ENCODE measurements around the gene AATK.

The AATK gene

DNA sequence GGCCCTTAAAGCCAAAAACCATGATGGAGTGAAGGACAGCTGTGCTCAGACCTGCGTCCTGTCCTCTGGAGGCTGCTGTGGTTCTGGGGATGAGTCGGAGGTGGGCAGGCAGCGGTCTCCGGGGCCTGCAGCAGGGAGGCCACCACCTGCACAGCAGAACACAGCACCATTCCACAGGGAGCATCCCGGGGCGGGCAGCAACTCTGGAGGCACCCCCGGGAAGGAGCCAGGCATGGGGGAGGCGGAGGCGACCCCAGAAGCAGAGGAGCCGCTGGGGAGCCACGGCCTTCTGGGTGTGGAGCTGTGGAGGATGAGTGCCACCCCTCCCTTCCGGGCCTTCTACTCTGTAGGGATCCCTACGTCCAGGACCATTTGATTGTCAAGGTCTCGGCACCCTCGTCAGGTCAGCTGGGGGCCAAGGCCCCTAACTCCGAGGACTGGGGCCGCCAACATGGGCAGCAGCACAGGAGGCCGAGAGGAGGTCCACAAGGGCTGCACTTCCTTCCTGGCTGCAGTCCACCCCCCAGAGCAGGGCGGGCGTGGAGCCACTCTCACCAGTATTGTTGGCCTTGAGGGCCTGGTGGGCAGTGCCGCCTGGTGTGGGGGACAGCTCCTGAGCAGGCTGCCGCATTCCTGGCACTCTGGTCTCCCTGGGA lies 32.9 kb upstream of the AATK start:
- H3K14ac ChIP-seq (ENCODE audit: low read length in 2 of 2), result no peak overlapping the region
- WGBS, result 96% methylated on average over 22 of the region's 22 CpGs
- H3K18ac ChIP-seq (ENCODE audit: low read depth in 1 of 2, low read length in 2 of 2), result no peak overlapping the region

DNA sequence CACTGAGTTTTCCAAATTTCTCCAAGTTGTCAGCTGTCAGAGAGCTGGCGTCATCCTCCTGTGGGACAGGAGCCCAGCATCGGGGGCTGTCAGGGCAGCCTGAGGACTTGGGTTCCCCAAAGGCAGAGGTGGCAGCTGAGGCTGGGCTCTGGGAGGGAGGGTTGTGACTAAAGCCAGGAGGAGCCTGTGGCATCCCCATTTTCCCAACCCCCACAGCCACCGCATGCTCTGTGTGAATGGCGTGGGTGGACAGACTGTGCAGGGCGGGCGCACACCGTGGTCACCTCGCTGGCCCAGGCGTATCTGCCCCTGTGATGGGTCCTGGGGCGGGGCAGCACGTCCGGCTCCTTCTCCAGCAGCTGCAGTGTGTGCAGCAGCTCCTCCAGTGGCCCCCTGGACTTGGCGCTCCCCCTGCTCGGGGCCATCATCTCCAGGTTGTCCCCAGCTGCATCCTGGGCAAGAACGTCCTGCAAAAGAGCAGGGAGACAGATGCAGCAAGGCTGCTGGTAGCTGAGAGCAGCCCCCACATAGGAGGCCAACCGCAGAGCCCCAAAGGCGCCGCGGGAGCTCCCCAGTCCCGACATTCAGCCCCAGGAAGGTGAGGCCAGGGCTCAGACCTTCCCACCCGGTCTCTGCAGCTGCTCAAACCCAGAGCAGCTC lies 31.9 kb upstream of the AATK start:
- no peak overlapping the region for H3K9ac ChIP-seq (ENCODE audit: low read length)
- no peak overlapping the region for H2AK5ac ChIP-seq (ENCODE audit: low read length, severe bottlenecking)
- peaks cover 0 to 82% of the 10 kb centered on the region in 2 experiments for H3K36me3 ChIP-seq (ENCODE audit: control insufficient read depth in 1 of 2, insufficient read depth in 2 of 2, low read depth in 1 of 2, low read length in 2 of 2)
- H4K91ac ChIP-seq (ENCODE audit: low read length), result no peak overlapping the region
- no peak overlapping the region for H2BK15ac ChIP-seq (ENCODE audit: low read depth, poor library complexity, severe bottlenecking)
- H3K27me3 ChIP-seq (ENCODE audit: control insufficient read depth in 1 of 2, insufficient read depth in 1 of 2, low read length in 2 of 2), result no peaks in the 10 kb centered on the region
- H2BK120ac ChIP-seq (ENCODE audit: low read depth, low read length), result no peak overlapping the region
- H3K4me2 ChIP-seq (ENCODE audit: low read length, poor library complexity, severe bottlenecking), result no peak overlapping the region
- H3K4ac ChIP-seq (ENCODE audit: low read depth in 1 of 2, low read length in 2 of 2), result no peak overlapping the region
- H3K23ac ChIP-seq (ENCODE audit: low read length in 2 of 2), result no peak overlapping the region
- no peak overlapping the region for H2BK5ac ChIP-seq (ENCODE audit: low read depth, low read length, poor library complexity, severe bottlenecking)
- H4K8ac ChIP-seq (ENCODE audit: low read length), result no peak overlapping the region
- no peak overlapping the region for H3K27ac ChIP-seq (ENCODE audit: low read length, poor library complexity, severe bottlenecking)
- H3K79me1 ChIP-seq (replicated peaks; ENCODE audit: low read length, poor library complexity, severe bottlenecking), result peaks cover 2% of the 10 kb centered on the region
- H3K14ac ChIP-seq (ENCODE audit: low read length in 2 of 2), result no peak overlapping the region
- DNase-seq, result no peak
- no peaks in the 10 kb centered on the region for H3K9me3 ChIP-seq (ENCODE audit: control insufficient read depth, low read length)
- 92% methylated on average over 21 of the region's 21 CpGs for WGBS
- H3K4me1 ChIP-seq (ENCODE audit: control insufficient read depth, insufficient read depth, low read depth, low read length), result peaks cover 10% of the 10 kb centered on the region
- no peak overlapping the region for H3K18ac ChIP-seq (ENCODE audit: low read depth in 1 of 2, low read length in 2 of 2)
- H2AFZ ChIP-seq (ENCODE audit: low read depth, low read length), result no peak overlapping the region
- no peak overlapping the region for H2BK12ac ChIP-seq (ENCODE audit: low read length in 2 of 2)
- no peak overlapping the region for H3K4me3 ChIP-seq (ENCODE audit: insufficient read depth in 1 of 2, low read depth in 1 of 2, low read length in 2 of 2)

More for the DNA sequence above, 32.9 kb upstream of the AATK start:
- Histone ChIP-seq H4K91ac (ENCODE audit: low read length) (no peak overlapping the region), H2BK120ac (ENCODE audit: low read depth, low read length) (no peak overlapping the region), H3K79me1 (replicated peaks; ENCODE audit: low read length, poor library complexity, severe bottlenecking) (peaks cover 2% of the 10 kb centered on the region), H2AK5ac (ENCODE audit: low read length, severe bottlenecking) (no peak overlapping the region), H4K8ac (ENCODE audit: low read length) (no peak overlapping the region), H3K4me3 (ENCODE audit: insufficient read depth in 1 of 2, low read depth in 1 of 2, low read length in 2 of 2) (no peak overlapping the region), H3K27ac (ENCODE audit: low read length, poor library complexity, severe bottlenecking) (no peak overlapping the region), H2BK5ac (ENCODE audit: low read depth, low read length, poor library complexity, severe bottlenecking) (no peak overlapping the region), H2BK12ac (ENCODE audit: low read length in 2 of 2) (no peak overlapping the region), H3K4me2 (ENCODE audit: low read length, poor library complexity, severe bottlenecking) (no peak overlapping the region), H3K9ac (ENCODE audit: low read length) (no peak overlapping the region), H2BK15ac (ENCODE audit: low read depth, poor library complexity, severe bottlenecking) (no peak overlapping the region), H3K4me1 (ENCODE audit: control insufficient read depth, insufficient read depth, low read depth, low read length) (peaks cover 8% of the 10 kb centered on the region), H3K27me3 (ENCODE audit: control insufficient read depth in 1 of 2, insufficient read depth in 1 of 2, low read length in 2 of 2) (no peaks in the 10 kb centered on the region), H3K9me3 (ENCODE audit: control insufficient read depth, low read length) (no peaks in the 10 kb centered on the region), H3K4ac (ENCODE audit: low read depth in 1 of 2, low read length in 2 of 2) (no peak overlapping the region), H2AFZ (ENCODE audit: low read depth, low read length) (no peak overlapping the region), H3K23ac (ENCODE audit: low read length in 2 of 2) (no peak overlapping the region), H3K36me3 (ENCODE audit: control insufficient read depth in 1 of 2, insufficient read depth in 2 of 2, low read depth in 1 of 2, low read length in 2 of 2) (peaks cover 0 to 81% of the 10 kb centered on the region in 2 experiments)
- DNase-seq, result no peak

DNA sequence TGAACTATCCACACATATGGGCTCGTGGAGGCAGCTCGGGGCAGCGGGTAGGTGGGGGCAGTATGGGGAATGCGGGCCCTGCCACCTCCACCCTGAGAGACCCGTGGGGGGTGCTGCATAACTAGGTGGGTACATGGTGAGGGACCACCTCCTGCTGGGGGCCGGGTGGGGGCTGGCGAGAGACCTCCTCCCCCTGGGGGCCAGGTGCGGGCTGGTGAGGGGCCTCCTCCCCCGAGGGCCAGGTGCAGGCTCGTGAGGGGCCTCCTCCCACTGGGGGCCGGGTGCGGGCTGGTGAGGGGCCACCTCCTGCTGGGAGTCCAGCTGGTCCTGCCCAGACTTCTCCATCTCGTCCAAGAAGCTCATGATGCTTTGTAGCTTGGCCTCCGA lies 31.4 kb upstream of the AATK start:
- Histone ChIP-seq H3K27ac (ENCODE audit: low read length, poor library complexity, severe bottlenecking) (no peak overlapping the region), H3K79me1 (replicated peaks; ENCODE audit: low read length, poor library complexity, severe bottlenecking) (peaks cover 2% of the 10 kb centered on the region), H2BK15ac (ENCODE audit: low read depth, poor library complexity, severe bottlenecking) (no peak overlapping the region), H3K4me3 (ENCODE audit: insufficient read depth in 1 of 2, low read depth in 1 of 2, low read length in 2 of 2) (no peak overlapping the region), H3K18ac (ENCODE audit: low read depth in 1 of 2, low read length in 2 of 2) (no peak overlapping the region), H3K23ac (ENCODE audit: low read length in 2 of 2) (no peak overlapping the region), H2BK5ac (ENCODE audit: low read depth, low read length, poor library complexity, severe bottlenecking) (no peak overlapping the region), H2BK120ac (ENCODE audit: low read depth, low read length) (no peak overlapping the region), H2AFZ (ENCODE audit: low read depth, low read length) (no peak overlapping the region), H3K36me3 (ENCODE audit: control insufficient read depth in 1 of 2, insufficient read depth in 2 of 2, low read depth in 1 of 2, low read length in 2 of 2) (peaks cover 0 to 85% of the 10 kb centered on the region in 2 experiments), H3K9me3 (ENCODE audit: control insufficient read depth, low read length) (no peaks in the 10 kb centered on the region), H3K4ac (ENCODE audit: low read depth in 1 of 2, low read length in 2 of 2) (no peak overlapping the region), H3K9ac (ENCODE audit: low read length) (no peak overlapping the region), H3K14ac (ENCODE audit: low read length in 2 of 2) (no peak overlapping the region), H4K91ac (ENCODE audit: low read length) (no peak overlapping the region), H3K27me3 (ENCODE audit: control insufficient read depth in 1 of 2, insufficient read depth in 1 of 2, low read length in 2 of 2) (no peaks in the 10 kb centered on the region), H2BK12ac (ENCODE audit: low read length in 2 of 2) (no peak overlapping the region), H3K4me1 (ENCODE audit: control insufficient read depth, insufficient read depth, low read depth, low read length) (peaks cover 10% of the 10 kb centered on the region), H4K8ac (ENCODE audit: low read length) (no peak overlapping the region), H3K4me2 (ENCODE audit: low read length, poor library complexity, severe bottlenecking) (no peak overlapping the region), H2AK5ac (ENCODE audit: low read length, severe bottlenecking) (no peak overlapping the region)
- 88% methylated on average over 14 of the region's 14 CpGs for WGBS
- no peak for DNase-seq

- peaks cover 10% of the 10 kb centered on the region for H3K4me1 ChIP-seq (ENCODE audit: control insufficient read depth, insufficient read depth, low read depth, low read length)
- peaks cover 0 to 86% of the 10 kb centered on the region in 2 experiments for H3K36me3 ChIP-seq (ENCODE audit: control insufficient read depth in 1 of 2, insufficient read depth in 2 of 2, low read depth in 1 of 2, low read length in 2 of 2)
- no peak overlapping the region for H2BK120ac ChIP-seq (ENCODE audit: low read depth, low read length)
- H3K4me2 ChIP-seq (ENCODE audit: low read length, poor library complexity, severe bottlenecking), result no peak overlapping the region
- H2AFZ ChIP-seq (ENCODE audit: low read depth, low read length), result no peak overlapping the region
- H3K9ac ChIP-seq (ENCODE audit: low read length), result no peak overlapping the region
- H4K91ac ChIP-seq (ENCODE audit: low read length), result no peak overlapping the region
- DNase-seq, result no peak
- no peak overlapping the region for H2AK5ac ChIP-seq (ENCODE audit: low read length, severe bottlenecking)
- H2BK5ac ChIP-seq (ENCODE audit: low read depth, low read length, poor library complexity, severe bottlenecking), result no peak overlapping the region
- no peak overlapping the region for H3K4ac ChIP-seq (ENCODE audit: low read depth in 1 of 2, low read length in 2 of 2)
- no peak overlapping the region for H4K8ac ChIP-seq (ENCODE audit: low read length)
- no peak overlapping the region for H3K18ac ChIP-seq (ENCODE audit: low read depth in 1 of 2, low read length in 2 of 2)
- H2BK12ac ChIP-seq (ENCODE audit: low read length in 2 of 2), result no peak overlapping the region
- peaks cover 2% of the 10 kb centered on the region for H3K79me1 ChIP-seq (replicated peaks; ENCODE audit: low read length, poor library complexity, severe bottlenecking)
- WGBS, result 88% methylated on average over 45 of the region's 45 CpGs
- H3K9me3 ChIP-seq (ENCODE audit: control insufficient read depth, low read length), result no peaks in the 10 kb centered on the region
- no peaks in the 10 kb centered on the region for H3K27me3 ChIP-seq (ENCODE audit: control insufficient read depth in 1 of 2, insufficient read depth in 1 of 2, low read length in 2 of 2)
- no peak overlapping the region for H3K4me3 ChIP-seq (ENCODE audit: insufficient read depth in 1 of 2, low read depth in 1 of 2, low read length in 2 of 2)
- no peak overlapping the region for H3K23ac ChIP-seq (ENCODE audit: low read length in 2 of 2)
- no peak overlapping the region for H3K14ac ChIP-seq (ENCODE audit: low read length in 2 of 2)
- H2BK15ac ChIP-seq (ENCODE audit: low read depth, poor library complexity, severe bottlenecking), result no peak overlapping the region
- no peak overlapping the region for H3K27ac ChIP-seq (ENCODE audit: low read length, poor library complexity, severe bottlenecking)
Measured at GRCh38 chr17:81196505-81197408, 30.7 kb upstream of the AATK start.

Measured in mesenchymal stem cell (in vitro differentiated cells and primary cell).